HG03521 (cell line): ENCODE results near the gene FBLN1.
"Not testable (repeated sequence)": the region's sequence is repeated elsewhere in the genome, so short reads cannot be mapped to it uniquely, and the experiment has no call there.

Experiments used
- ATAC-seq: cut with Tn5 transposase; IDR thresholded peaks from one replicate; pipeline ENCODE4 v1.9.1; 2021; ENCODE audit warnings: mild to moderate bottlenecking, moderate library complexity; ENCODE audit not compliant: unreplicated experiment

FBLN1 gene

GRCh38 chr22:45600790-45601730 is 98.4 kb downstream of the FBLN1 start:
- ATAC-seq, result no peak

GRCh38 chr22:45602004-45602733 is 99.5 kb downstream of the FBLN1 start:
- ATAC-seq, result no peak

GRCh38 chr22:45602824-45603595 is 100.3 kb downstream of the FBLN1 start:
- no peak for ATAC-seq

GRCh38 chr22:45603619-45604018 is 100.9 kb downstream of the FBLN1 start:
- no peak for ATAC-seq

- not testable (repeated sequence) for ATAC-seq
Observed at GRCh38 chr22:45608045-45608444, 105.4 kb downstream of the FBLN1 start.

GRCh38 chr22:45608763-45609180 is 106.1 kb downstream of the FBLN1 start:
- ATAC-seq, result no peak

- no peak for ATAC-seq
Observed at GRCh38 chr22:45612451-45612901, 109.8 kb downstream of the FBLN1 start.

GRCh38 chr22:45612940-45613339 is 110.3 kb downstream of the FBLN1 start:
- no peak for ATAC-seq

GRCh38 chr22:45615364-45615763 is 112.7 kb downstream of the FBLN1 start:
- ATAC-seq, result no peak

GRCh38 chr22:45616432-45616831 is 113.7 kb downstream of the FBLN1 start:
- ATAC-seq, result no peak

GRCh38 chr22:45617948-45618347 is 115.3 kb downstream of the FBLN1 start:
- no peak for ATAC-seq

- no peak for ATAC-seq
Observed at GRCh38 chr22:45620706-45621105, 118.0 kb downstream of the FBLN1 start.

- ATAC-seq, result no peak
Observed at GRCh38 chr22:45621836-45622600, 119.3 kb downstream of the FBLN1 start.

GRCh38 chr22:45623464-45624145 is 120.9 kb downstream of the FBLN1 start:
- ATAC-seq, result not testable (repeated sequence)

- ATAC-seq, result no peak
Observed at GRCh38 chr22:45626198-45626651, 123.5 kb downstream of the FBLN1 start.

GRCh38 chr22:45627489-45628233 is 125.0 kb downstream of the FBLN1 start:
- ATAC-seq, result no peak

GRCh38 chr22:45628515-45628914 is 125.8 kb downstream of the FBLN1 start:
- ATAC-seq, result no peak

GRCh38 chr22:45629469-45630089 is 126.9 kb downstream of the FBLN1 start:
- no peak for ATAC-seq
